GM12864 (cell line): Measurements from ENCODE around the gene NT5DC1.

ENCODE experiments used
- DNase-seq: peaks from one replicate; pipeline ENCODE4 v3.0.0-alpha.2; 2011; ENCODE audit warnings: low read depth
- H3K4me3 ChIP-seq: 2 replicates; pipeline ENCODE4 v1.5.1; 2011; ENCODE audit warnings: mild to moderate bottlenecking, low read depth, low read length, control low read depth
- CTCF ChIP-seq: IDR thresholded peaks from 2 replicates; pipeline ENCODE4 v1.5.1; 2011; ENCODE audit warnings: low read depth, mild to moderate bottlenecking, moderate library complexity, low read length, control low read depth, inconsistent platforms; ENCODE audit errors: missing control alignments

The NT5DC1 gene

GRCh38 chr6:116218172-116218633 lies 117.5 kb downstream of the NT5DC1 start:
- TF ChIP-seq CTCF, result peak; percentile 22
- no peak for DNase-seq

GRCh38 chr6:116218866-116219265 lies 118.2 kb downstream of the NT5DC1 start:
- TF ChIP-seq CTCF, result no peak
- H3K4me3 ChIP-seq, result no peak overlapping the region

More at GRCh38 chr6:116218172-116218633, 117.5 kb downstream of the NT5DC1 start:
- H3K4me3 ChIP-seq, result no peak overlapping the region

GRCh38 chr6:116221067-116221466 lies 120.4 kb downstream of the NT5DC1 start:
- TF ChIP-seq CTCF, result no peak
- DNase-seq, result no peak
- H3K4me3 ChIP-seq, result no peak overlapping the region

More at GRCh38 chr6:116218866-116219265, 118.2 kb downstream of the NT5DC1 start:
- no peak for DNase-seq

GRCh38 chr6:116221911-116222310 lies 121.3 kb downstream of the NT5DC1 start:
- no peak for TF ChIP-seq CTCF
- no peak for DNase-seq
- no peak overlapping the region for H3K4me3 ChIP-seq

- no peak overlapping the region for H3K4me3 ChIP-seq
- DNase-seq, result no peak
- no peak for TF ChIP-seq CTCF
Observed at GRCh38 chr6:116223355-116223754, 122.7 kb downstream of the NT5DC1 start.

GRCh38 chr6:116229287-116229913 lies 128.7 kb downstream of the NT5DC1 start:
- H3K4me3 ChIP-seq, result no peak overlapping the region
- DNase-seq, result no peak
- no peak for TF ChIP-seq CTCF

GRCh38 chr6:116234689-116235088 lies 134.0 kb downstream of the NT5DC1 start:
- no peak overlapping the region for H3K4me3 ChIP-seq
- no peak for DNase-seq
- TF ChIP-seq CTCF, result no peak
